HUES6 (cell line): ENCODE results near the gene SLC35D1.
"Not testable (repeated sequence)": the region's sequence is repeated elsewhere in the genome, so short reads cannot be mapped to it uniquely, and the experiment has no call there.

Source experiments
- H3K27ac ChIP-seq: 2 replicates; pipeline ENCODE4 v1.7.0; 2013; ENCODE audit warnings: low read depth, mild to moderate bottlenecking, low read length, inconsistent platforms
- H3K27me3 ChIP-seq: 2 replicates; pipeline ENCODE4 v1.6.1; 2013; ENCODE audit warnings: low read length; ENCODE audit not compliant: control insufficient read depth, insufficient read depth
- H3K36me3 ChIP-seq: 2 replicates; pipeline ENCODE4 v1.6.1; 2013; ENCODE audit warnings: low read length; ENCODE audit not compliant: control insufficient read depth, insufficient read depth
- H3K4me1 ChIP-seq: 2 replicates; pipeline ENCODE4 v1.6.1; 2013; ENCODE audit warnings: low read length; ENCODE audit not compliant: control insufficient read depth, insufficient read depth
- H3K4me3 ChIP-seq: 2 replicates; pipeline ENCODE4 v1.5.1; 2013; ENCODE audit warnings: low read depth, low read length
- H3K9ac ChIP-seq: one replicate; pipeline ENCODE4 v1.6.1; 2013; ENCODE audit warnings: mild to moderate bottlenecking, low read length
- H3K9me3 ChIP-seq: 2 replicates; pipeline ENCODE4 v1.6.1; 2013; ENCODE audit warnings: low read depth, low read length; ENCODE audit not compliant: control insufficient read depth, insufficient read depth

The SLC35D1 gene

GRCh38 chr1:66996018-66996682 is 57.8 kb downstream of the SLC35D1 start:
- H3K9ac ChIP-seq, result no peak overlapping the region
- H3K9me3 ChIP-seq, result no peaks in the 10 kb centered on the region
- no peak overlapping the region for H3K4me3 ChIP-seq
- no peak overlapping the region for H3K27ac ChIP-seq
- no peaks in the 10 kb centered on the region for H3K27me3 ChIP-seq
- H3K36me3 ChIP-seq, result no peaks in the 10 kb centered on the region
- no peaks in the 10 kb centered on the region for H3K4me1 ChIP-seq

GRCh38 chr1:66993076-66993475 is 60.9 kb downstream of the SLC35D1 start:
- Histone ChIP-seq H3K36me3 (peaks cover 13% of the 10 kb centered on the region), H3K27me3 (no peaks in the 10 kb centered on the region), H3K4me3 (no peak overlapping the region)

GRCh38 chr1:66985835-66986234 is 68.1 kb downstream of the SLC35D1 start:
- H3K4me3 ChIP-seq, result no peak overlapping the region
- H3K36me3 ChIP-seq, result peaks cover 72% of the 10 kb centered on the region
- H3K27me3 ChIP-seq, result no peaks in the 10 kb centered on the region
- H3K9ac ChIP-seq, result no peak overlapping the region
- no peak overlapping the region for H3K27ac ChIP-seq
- H3K9me3 ChIP-seq, result no peaks in the 10 kb centered on the region
- no peaks in the 10 kb centered on the region for H3K4me1 ChIP-seq

More at GRCh38 chr1:66993076-66993475, 60.9 kb downstream of the SLC35D1 start:
- Histone ChIP-seq H3K9me3 (no peaks in the 10 kb centered on the region), H3K4me1 (no peaks in the 10 kb centered on the region), H3K9ac (no peak overlapping the region), H3K27ac (no peak overlapping the region)

- no peaks in the 10 kb centered on the region for H3K27me3 ChIP-seq
- peaks cover 80% of the 10 kb centered on the region for H3K36me3 ChIP-seq
- no peak overlapping the region for H3K4me3 ChIP-seq
- no peak overlapping the region for H3K27ac ChIP-seq
- no peaks in the 10 kb centered on the region for H3K4me1 ChIP-seq
- H3K9ac ChIP-seq, result no peak overlapping the region
- no peaks in the 10 kb centered on the region for H3K9me3 ChIP-seq
These were observed 69.5 kb downstream of the SLC35D1 start for GRCh38 chr1:66984491-66984890.

GRCh38 chr1:66982561-66983260 is 71.2 kb downstream of the SLC35D1 start:
- Histone ChIP-seq H3K4me3 (no peak overlapping the region), H3K4me1 (no peaks in the 10 kb centered on the region), H3K9ac (no peak overlapping the region), H3K27ac (no peak overlapping the region), H3K27me3 (no peaks in the 10 kb centered on the region), H3K36me3 (peaks cover 85% of the 10 kb centered on the region), H3K9me3 (no peaks in the 10 kb centered on the region)

GRCh38 chr1:66981679-66982078 is 72.3 kb downstream of the SLC35D1 start:
- Histone ChIP-seq H3K27me3 (no peaks in the 10 kb centered on the region), H3K9me3 (no peaks in the 10 kb centered on the region), H3K36me3 (peaks cover 88% of the 10 kb centered on the region), H3K27ac (no peak overlapping the region), H3K4me1 (no peaks in the 10 kb centered on the region), H3K9ac (no peak overlapping the region), H3K4me3 (no peak overlapping the region)

GRCh38 chr1:66980745-66981367 is 73.1 kb downstream of the SLC35D1 start:
- H3K4me3 ChIP-seq, result no peak overlapping the region
- no peaks in the 10 kb centered on the region for H3K27me3 ChIP-seq
- H3K9ac ChIP-seq, result no peak overlapping the region
- no peaks in the 10 kb centered on the region for H3K9me3 ChIP-seq
- H3K27ac ChIP-seq, result no peak overlapping the region
- no peaks in the 10 kb centered on the region for H3K4me1 ChIP-seq
- peaks cover 87% of the 10 kb centered on the region for H3K36me3 ChIP-seq

- H3K27me3 ChIP-seq, H3K27ac ChIP-seq, H3K9ac ChIP-seq, H3K4me1 ChIP-seq, H3K9me3 ChIP-seq, H3K4me3 ChIP-seq: not testable (repeated sequence)
- H3K36me3 ChIP-seq, result peaks cover 87% of the 10 kb centered on the region
These were observed 74.3 kb downstream of the SLC35D1 start for GRCh38 chr1:66979621-66980020.

- Histone ChIP-seq H3K27ac (no peak overlapping the region), H3K4me1 (no peaks in the 10 kb centered on the region), H3K36me3 (peaks cover 89% of the 10 kb centered on the region), H3K9me3 (no peaks in the 10 kb centered on the region), H3K9ac (no peak overlapping the region), H3K27me3 (no peaks in the 10 kb centered on the region), H3K4me3 (no peak overlapping the region)
These were observed 75.7 kb downstream of the SLC35D1 start for GRCh38 chr1:66978201-66978600.

GRCh38 chr1:66968574-66968973 is 85.4 kb downstream of the SLC35D1 start:
- H3K9ac ChIP-seq, result no peak overlapping the region
- peaks cover 4% of the 10 kb centered on the region; the same call in 1 of the 2 replicates for H3K9me3 ChIP-seq
- H3K4me3 ChIP-seq, result no peak overlapping the region
- H3K27ac ChIP-seq, result no peak overlapping the region
- H3K4me1 ChIP-seq, result no peaks in the 10 kb centered on the region
- H3K27me3 ChIP-seq, result no peaks in the 10 kb centered on the region
- peaks cover 76% of the 10 kb centered on the region for H3K36me3 ChIP-seq

GRCh38 chr1:66966188-66966873 is 87.6 kb downstream of the SLC35D1 start:
- H3K9ac ChIP-seq, H3K27me3 ChIP-seq, H3K27ac ChIP-seq, H3K9me3 ChIP-seq, H3K4me1 ChIP-seq, H3K4me3 ChIP-seq: not testable (repeated sequence)
- H3K36me3 ChIP-seq, result peaks cover 79% of the 10 kb centered on the region
